ENCODE results near the gene CNN1. TPM values are rescaled to one million over a fixed set of nuclear protein-coding genes. Genes with fewer than 3 reads are reported as not detected.

Gene CNN1
- total RNA-seq (2021; ENCODE audit: unreplicated experiment): 0.98 TPM
- 1.6 TPM for polyA plus RNA-seq (2012; ENCODE audit: insufficient read length)
- percentile 23 among the genes with signal in this experiment for Bru-seq, nascent RNA
- percentile 18 among the genes with signal in this experiment for BruChase-seq, experiment 1, labeled RNA remaining after a 2-hour chase
- percentile 30 among the genes with signal in this experiment for BruChase-seq, experiment 2, labeled RNA remaining after a 6-hour chase
- long read RNA-seq, partial matches to known transcripts: 0 of 5 reads
- long read RNA-seq, other reads (novel, unspliced or antisense): 2 of 5 reads

GRCh38 chr19:11538232-11539036 is at the start of gene CNN1:
Gene CNN1, plus strand, starts transcription at chr19:11538851. Its CDS starts 77 bp downstream, at chr19:11538928.
- H3K27ac ChIP-seq (ENCODE audit: low read length): no peak within 1 kb of the TSS
- ATAC-seq (0 out of 2 replicates have a peak, but pooled peaks have one; percentile 23), DNase-seq (ENCODE audit: low read depth, low spot score) (no peak)
- no peaks in the 10 kb centered on the region for H3K27me3 ChIP-seq (ENCODE audit: control insufficient read depth, insufficient read depth, low read length)
- no peaks in the 10 kb centered on the region for H3K36me3 ChIP-seq (ENCODE audit: control insufficient read depth, insufficient read depth, low read length)
- no peaks in the 10 kb centered on the region for H3K9me3 ChIP-seq (ENCODE audit: control insufficient read depth, insufficient read depth, low read depth, low read length)
- ChIA-PET CTCF (interaction anchor here (0.6 kb wide), 1 partner anchor 43 kb away, joined by 3 read pairs; no protein-coding TSS in a partner anchor), POLR2A (interaction anchor here (0.6 kb wide), 1 partner anchor 13 kb away, joined by 13 read pairs; no protein-coding TSS in a partner anchor)
- in situ Hi-C loops (cut with HindIII; ENCODE audit: low pct_unique_long_range_greater_than_20kb, low sequenced_read_pairs): no loop called here
- peak within 1 kb of the TSS in 1 of 2 experiments; percentile 18; a peak in 1 of 4 replicates for H3K4me3 ChIP-seq (ENCODE audit: low read depth in 2 of 2, low read length in 2 of 2)
- BruUV-seq (replicated peaks): no TSS peak
- intact Hi-C loops (cut with micrococcal nuclease; ENCODE audit: unreplicated experiment): no loop called here
- no peaks in the 10 kb centered on the region; the same call in none of the 2 replicates for H3K4me1 ChIP-seq (ENCODE audit: control insufficient read depth, insufficient read depth, low read length)
- no peak for TF ChIP-seq SIN3A (IDR thresholded peaks at IDR 0.05; ENCODE audit: borderline replicate concordance, insufficient read depth, low read depth, low read length)
- no peak for TF ChIP-seq POLR2AphosphoS5 (IDR thresholded peaks at IDR 0.05; ENCODE audit: low read depth, low read length)
- no peak for TF ChIP-seq TCF7L2 (IDR thresholded peaks at IDR 0.05; ENCODE audit: low read depth, low read length)
- no peak for TF ChIP-seq CTCF (IDR thresholded peaks at IDR 0.05)
- no peak for TF ChIP-seq REST (IDR thresholded peaks at IDR 0.05; ENCODE audit: insufficient read depth in 1 of 2, low read depth in 2 of 2, low read length in 1 of 2)

- TF ChIP-seq CTCF (IDR thresholded peaks at IDR 0.05) (no peak), SIN3A (IDR thresholded peaks at IDR 0.05; ENCODE audit: borderline replicate concordance, insufficient read depth, low read depth, low read length) (no peak), POLR2AphosphoS5 (IDR thresholded peaks at IDR 0.05; ENCODE audit: low read depth, low read length) (no peak), REST (IDR thresholded peaks at IDR 0.05; ENCODE audit: insufficient read depth in 1 of 2, low read depth in 2 of 2, low read length in 1 of 2) (no peak)
- ATAC-seq (no peak), DNase-seq (ENCODE audit: low read depth, low spot score) (no peak)
- Histone ChIP-seq H3K4me1 (ENCODE audit: control insufficient read depth, insufficient read depth, low read length) (no peaks in the 10 kb centered on the region), H3K36me3 (ENCODE audit: control insufficient read depth, insufficient read depth, low read length) (no peaks in the 10 kb centered on the region), H3K27ac (ENCODE audit: low read length) (no peak overlapping the region), H3K27me3 (ENCODE audit: control insufficient read depth, insufficient read depth, low read length) (no peaks in the 10 kb centered on the region), H3K9me3 (ENCODE audit: control insufficient read depth, insufficient read depth, low read depth, low read length) (no peaks in the 10 kb centered on the region), H3K4me3 (ENCODE audit: low read depth in 2 of 2, low read length in 2 of 2) (no peak overlapping the region)
- BruUV-seq (replicated peaks): no TSS peak
- POLR2A ChIA-PET: no interaction called here
- intact Hi-C loops (cut with micrococcal nuclease; ENCODE audit: unreplicated experiment) (no loop called here), in situ Hi-C loops (cut with HindIII; ENCODE audit: low pct_unique_long_range_greater_than_20kb, low sequenced_read_pairs) (no loop called here)
- CTCF ChIA-PET: no interaction called here
Observed at GRCh38 chr19:11489378-11489777, 49.3 kb upstream of the CNN1 start.

Data from Panc1 (cell line).